HL-60 (cell line): ENCODE results near the gene PLCG1.

Experiments
- DNase-seq, 2 experiments: peaks; one replicate each; pipeline ENCODE4 v3.0.0-alpha.2; 2010 to 2020; ENCODE audit warnings: low read depth in 1 of 2, low spot score in 1 of 2
- H3K27ac ChIP-seq: fragments of 250-450 bp; sonication (Bioruptor Pico); replicated peaks from 2 replicates; pipeline ENCODE4 v1.5.1; 2020; ENCODE audit warnings: mild to moderate bottlenecking, moderate library complexity
- H3K27me3 ChIP-seq: fragments of 250-450 bp; sonication (Bioruptor Pico); 2 replicates; pipeline ENCODE4 v1.5.1; 2021; ENCODE audit warnings: mild to moderate bottlenecking, moderate library complexity; ENCODE audit not compliant: insufficient read depth, poor library complexity, severe bottlenecking
- H3K4me3 ChIP-seq: replicated peaks from 2 replicates; pipeline ENCODE4 v1.5.1; 2011; ENCODE audit warnings: mild to moderate bottlenecking, control low read depth, low read length; ENCODE audit not compliant: insufficient read depth
- GABPA ChIP-seq: IDR thresholded peaks from 2 replicates; pipeline ENCODE4 v1.6.1; 2012; ENCODE audit warnings: low read depth
- POLR2AphosphoS5 ChIP-seq: IDR thresholded peaks from 2 replicates; pipeline ENCODE4 v1.6.1; 2012; ENCODE audit warnings: low read depth
- SPI1 ChIP-seq: IDR thresholded peaks from 2 replicates; pipeline ENCODE4 v1.6.1; 2012; ENCODE audit warnings: low read depth, mild to moderate bottlenecking, borderline replicate concordance
- TF ChIP-seq, protein P1 (sequence below): IDR thresholded peaks from one replicate; pipeline ENCODE4 v1.5.1; 2011; ENCODE audit warnings: low read length, control low read depth, inconsistent platforms; ENCODE audit not compliant: insufficient read depth
- TF ChIP-seq, protein P2 (sequence below): IDR thresholded peaks from 2 replicates; pipeline ENCODE4 v1.6.1; 2012; ENCODE audit warnings: low read depth; ENCODE audit not compliant: insufficient replicate concordance

The PLCG1 gene

DNA sequence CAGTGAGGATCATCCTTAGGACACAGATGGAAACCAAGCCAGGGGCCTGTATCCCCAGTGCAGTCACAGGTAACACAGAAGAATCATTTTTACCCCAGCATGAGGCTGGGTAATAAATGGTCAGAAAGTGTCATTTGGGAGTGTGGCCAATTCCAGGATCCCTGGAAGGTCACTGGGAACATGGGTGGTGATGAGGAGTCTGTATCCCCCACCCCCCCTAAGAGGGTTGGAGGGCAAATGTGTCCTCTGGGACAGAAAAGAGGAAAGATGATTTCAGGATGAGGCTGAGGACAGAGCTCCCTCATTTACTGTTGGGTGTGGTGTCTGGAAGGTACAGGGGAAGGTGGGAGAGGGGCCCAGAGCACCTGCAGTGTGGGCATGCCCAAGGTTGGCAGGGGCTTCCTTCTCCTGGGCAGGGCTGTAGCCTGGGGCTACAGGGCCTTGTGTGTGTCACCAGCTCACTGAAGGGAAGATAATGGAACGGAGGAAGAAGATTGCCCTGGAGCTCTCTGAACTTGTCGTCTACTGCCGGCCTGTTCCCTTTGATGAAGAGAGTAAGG is 34.5 kb downstream of the PLCG1 start:
- Histone ChIP-seq H3K27ac (no peak overlapping the region), H3K27me3 (peaks cover 10% of the 10 kb centered on the region), H3K4me3 (no peak overlapping the region)
- TF ChIP-seq SPI1, result no peak
- TF ChIP-seq, protein P1, sequence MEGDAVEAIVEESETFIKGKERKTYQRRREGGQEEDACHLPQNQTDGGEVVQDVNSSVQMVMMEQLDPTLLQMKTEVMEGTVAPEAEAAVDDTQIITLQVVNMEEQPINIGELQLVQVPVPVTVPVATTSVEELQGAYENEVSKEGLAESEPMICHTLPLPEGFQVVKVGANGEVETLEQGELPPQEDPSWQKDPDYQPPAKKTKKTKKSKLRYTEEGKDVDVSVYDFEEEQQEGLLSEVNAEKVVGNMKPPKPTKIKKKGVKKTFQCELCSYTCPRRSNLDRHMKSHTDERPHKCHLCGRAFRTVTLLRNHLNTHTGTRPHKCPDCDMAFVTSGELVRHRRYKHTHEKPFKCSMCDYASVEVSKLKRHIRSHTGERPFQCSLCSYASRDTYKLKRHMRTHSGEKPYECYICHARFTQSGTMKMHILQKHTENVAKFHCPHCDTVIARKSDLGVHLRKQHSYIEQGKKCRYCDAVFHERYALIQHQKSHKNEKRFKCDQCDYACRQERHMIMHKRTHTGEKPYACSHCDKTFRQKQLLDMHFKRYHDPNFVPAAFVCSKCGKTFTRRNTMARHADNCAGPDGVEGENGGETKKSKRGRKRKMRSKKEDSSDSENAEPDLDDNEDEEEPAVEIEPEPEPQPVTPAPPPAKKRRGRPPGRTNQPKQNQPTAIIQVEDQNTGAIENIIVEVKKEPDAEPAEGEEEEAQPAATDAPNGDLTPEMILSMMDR, result no peak
- TF ChIP-seq GABPA, result no peak
- no peak for TF ChIP-seq POLR2AphosphoS5
- TF ChIP-seq, protein P2, sequence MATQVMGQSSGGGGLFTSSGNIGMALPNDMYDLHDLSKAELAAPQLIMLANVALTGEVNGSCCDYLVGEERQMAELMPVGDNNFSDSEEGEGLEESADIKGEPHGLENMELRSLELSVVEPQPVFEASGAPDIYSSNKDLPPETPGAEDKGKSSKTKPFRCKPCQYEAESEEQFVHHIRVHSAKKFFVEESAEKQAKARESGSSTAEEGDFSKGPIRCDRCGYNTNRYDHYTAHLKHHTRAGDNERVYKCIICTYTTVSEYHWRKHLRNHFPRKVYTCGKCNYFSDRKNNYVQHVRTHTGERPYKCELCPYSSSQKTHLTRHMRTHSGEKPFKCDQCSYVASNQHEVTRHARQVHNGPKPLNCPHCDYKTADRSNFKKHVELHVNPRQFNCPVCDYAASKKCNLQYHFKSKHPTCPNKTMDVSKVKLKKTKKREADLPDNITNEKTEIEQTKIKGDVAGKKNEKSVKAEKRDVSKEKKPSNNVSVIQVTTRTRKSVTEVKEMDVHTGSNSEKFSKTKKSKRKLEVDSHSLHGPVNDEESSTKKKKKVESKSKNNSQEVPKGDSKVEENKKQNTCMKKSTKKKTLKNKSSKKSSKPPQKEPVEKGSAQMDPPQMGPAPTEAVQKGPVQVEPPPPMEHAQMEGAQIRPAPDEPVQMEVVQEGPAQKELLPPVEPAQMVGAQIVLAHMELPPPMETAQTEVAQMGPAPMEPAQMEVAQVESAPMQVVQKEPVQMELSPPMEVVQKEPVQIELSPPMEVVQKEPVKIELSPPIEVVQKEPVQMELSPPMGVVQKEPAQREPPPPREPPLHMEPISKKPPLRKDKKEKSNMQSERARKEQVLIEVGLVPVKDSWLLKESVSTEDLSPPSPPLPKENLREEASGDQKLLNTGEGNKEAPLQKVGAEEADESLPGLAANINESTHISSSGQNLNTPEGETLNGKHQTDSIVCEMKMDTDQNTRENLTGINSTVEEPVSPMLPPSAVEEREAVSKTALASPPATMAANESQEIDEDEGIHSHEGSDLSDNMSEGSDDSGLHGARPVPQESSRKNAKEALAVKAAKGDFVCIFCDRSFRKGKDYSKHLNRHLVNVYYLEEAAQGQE, result no peak
- DNase-seq, result no peak

DNA sequence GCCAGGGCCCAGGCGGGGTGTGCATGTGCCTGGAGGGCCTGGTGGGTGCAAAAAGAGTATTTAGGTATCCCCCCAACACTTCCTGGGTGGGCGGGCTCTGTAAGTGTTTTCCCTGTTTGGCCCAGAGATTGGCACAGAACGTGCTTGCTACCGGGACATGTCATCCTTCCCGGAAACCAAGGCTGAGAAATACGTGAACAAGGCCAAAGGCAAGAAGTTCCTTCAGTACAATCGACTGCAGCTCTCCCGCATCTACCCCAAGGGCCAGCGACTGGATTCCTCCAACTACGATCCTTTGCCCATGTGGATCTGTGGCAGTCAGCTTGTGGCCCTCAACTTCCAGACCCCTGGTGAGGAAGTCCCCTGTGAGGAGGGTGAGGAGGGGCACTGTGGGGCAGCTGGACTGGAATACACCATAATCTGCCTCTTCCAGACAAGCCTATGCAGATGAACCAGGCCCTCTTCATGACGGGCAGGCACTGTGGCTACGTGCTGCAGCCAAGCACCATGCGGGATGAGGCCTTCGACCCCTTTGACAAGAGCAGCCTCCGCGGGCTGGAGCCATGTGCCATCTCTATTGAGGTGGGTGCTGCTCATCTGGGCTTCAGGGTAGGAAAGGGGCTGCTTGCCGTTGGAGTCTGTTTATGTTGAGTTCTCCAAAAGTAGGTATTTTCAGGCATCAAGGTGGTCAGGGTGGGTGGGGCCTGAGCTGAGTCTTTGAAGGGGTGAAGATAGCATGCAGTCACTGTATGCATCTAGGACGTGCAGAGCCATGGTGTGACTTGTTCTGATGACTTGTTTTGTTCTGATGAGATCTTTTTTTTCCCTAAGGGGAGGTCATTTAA is 35.2 kb downstream of the PLCG1 start:
- no peak for DNase-seq
- Histone ChIP-seq H3K27ac (no peak overlapping the region), H3K27me3 (peaks cover 8% of the 10 kb centered on the region), H3K4me3 (no peak overlapping the region)
- no peak for TF ChIP-seq POLR2AphosphoS5
- TF ChIP-seq, protein P1, result no peak
- no peak for TF ChIP-seq SPI1

DNA sequence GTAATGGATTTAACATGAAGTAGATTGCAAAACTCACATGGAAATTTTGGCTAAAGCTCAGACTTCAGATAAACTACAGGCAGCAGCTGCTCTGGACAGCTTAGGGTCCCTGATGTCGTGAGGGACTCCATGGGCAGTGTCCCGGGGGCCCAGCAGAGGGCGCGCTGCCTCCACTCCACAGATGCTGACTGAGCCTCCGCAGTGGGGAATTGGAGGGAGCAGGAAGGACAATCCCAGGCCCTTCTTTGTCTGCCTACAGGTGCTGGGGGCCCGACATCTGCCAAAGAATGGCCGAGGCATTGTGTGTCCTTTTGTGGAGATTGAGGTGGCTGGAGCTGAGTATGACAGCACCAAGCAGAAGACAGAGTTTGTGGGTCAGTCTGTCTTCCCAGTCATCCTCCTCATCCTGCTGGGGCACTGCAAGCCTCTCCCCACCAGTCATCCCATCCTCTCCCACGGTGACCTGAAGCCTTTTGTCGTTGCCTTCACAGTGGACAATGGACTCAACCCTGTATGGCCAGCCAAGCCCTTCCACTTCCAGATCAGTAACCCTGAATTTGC is 35.9 kb downstream of the PLCG1 start:
- peaks cover 8% of the 10 kb centered on the region for H3K27me3 ChIP-seq
- H3K27ac ChIP-seq, result no peak overlapping the region
- DNase-seq, result peak; percentile 41 to 62
- no peak overlapping the region for H3K4me3 ChIP-seq
- TF ChIP-seq, protein P1, result peak; percentile 90
- TF ChIP-seq, protein P2, result no peak
- no peak for TF ChIP-seq SPI1
